ENCODE data around the gene SMURF1.

- TF ChIP-seq CTCF (IDR thresholded peaks at IDR 0.05; ENCODE audit: insufficient read depth, low read depth, low read length) (no peak), EZH2 (IDR thresholded peaks at IDR 0.05; ENCODE audit: insufficient read depth, low read length) (no peak)
Observed at GRCh38 chr7:99127636-99128035, 16.3 kb downstream of the SMURF1 start.
